SU-DHL-6 (cell line): ENCODE data around the gene NCOA6.

ENCODE experiments used
- H2AFZ ChIP-seq: fragments of 200-600 bp; sonication (generic); 2 replicates; pipeline ENCODE4 v1.6.1; 2014; ENCODE audit warnings: low read depth, mild to moderate bottlenecking, moderate library complexity, mixed read lengths, antibody characterized with exemption, low read length; ENCODE audit not compliant: severe bottlenecking
- H3F3A ChIP-seq: fragments of 200-600 bp; shearing (Covaris generic); 2 replicates; pipeline ENCODE4 v1.6.0; 2016; ENCODE audit warnings: antibody characterized with exemption, mild to moderate bottlenecking; ENCODE audit not compliant: insufficient read depth
- H3K27ac ChIP-seq: fragments of 200-600 bp; sonication (generic); 2 replicates; pipeline ENCODE4 v1.5.1; 2016; ENCODE audit warnings: low read depth, mild to moderate bottlenecking, low read length, moderate library complexity, mixed read lengths
- H3K27me3 ChIP-seq: fragments of 200-600 bp; sonication (generic), shearing (Covaris generic); 2 replicates; pipeline ENCODE4 v1.6.0; 2014; ENCODE audit warnings: mild to moderate bottlenecking, low read length
- H3K36me3 ChIP-seq: fragments of 200-600 bp; sonication (generic); 2 replicates; pipeline ENCODE4 v1.6.1; 2014; ENCODE audit warnings: mild to moderate bottlenecking, low read length, mixed read lengths
- H3K4me2 ChIP-seq: fragments of 300-600, 200-600 bp; shearing (Covaris generic), sonication (generic); 2 replicates; pipeline ENCODE4 v1.6.0; 2014; ENCODE audit warnings: low read length, low read depth, mild to moderate bottlenecking; ENCODE audit not compliant: poor library complexity, severe bottlenecking
- H3K4me3 ChIP-seq: fragments of 200-600 bp; sonication (generic); 2 replicates; pipeline ENCODE4 v1.5.1; 2014; ENCODE audit warnings: antibody characterized with exemption, low read length, mild to moderate bottlenecking, mixed read lengths; ENCODE audit not compliant: insufficient read depth, poor library complexity, severe bottlenecking
- H3K79me2 ChIP-seq: fragments of 200-600 bp; sonication (generic); 2 replicates; pipeline ENCODE4 v1.6.1; 2014; ENCODE audit warnings: mild to moderate bottlenecking, low read length, moderate library complexity; ENCODE audit not compliant: insufficient read depth
- H3K9ac ChIP-seq: fragments of 200-600 bp; sonication (generic); 2 replicates; pipeline ENCODE4 v1.7.0; 2014; ENCODE audit warnings: mild to moderate bottlenecking, low read length
- H3K9me2 ChIP-seq: fragments of 200-600 bp; sonication (generic); replicated peaks from 2 replicates; pipeline ENCODE4 v1.6.1; 2014; ENCODE audit warnings: low read length; ENCODE audit not compliant: insufficient read depth
- H3K9me3 ChIP-seq: fragments of 200-600 bp; sonication (generic); 2 replicates; pipeline ENCODE4 v1.6.1; 2014; ENCODE audit warnings: low read length, mixed read lengths; ENCODE audit not compliant: insufficient read depth
- H4K20me1 ChIP-seq: fragments of 200-600 bp; sonication (generic); 2 replicates; pipeline ENCODE4 v1.6.1; 2014; ENCODE audit warnings: low read depth, mild to moderate bottlenecking, antibody characterized with exemption, low read length, moderate library complexity, mixed read lengths
- CTCF ChIP-seq: fragments of 200-600 bp; sonication (generic); IDR thresholded peaks from one replicate; pipeline ENCODE4 v1.5.1; 2017; ENCODE audit warnings: antibody characterized with exemption, mild to moderate bottlenecking, low read length, moderate library complexity; ENCODE audit not compliant: insufficient read depth, poor library complexity, severe bottlenecking
- EZH2phosphoT487 ChIP-seq: fragments of 200-600 bp; sonication (generic), shearing (Covaris generic); conservative IDR thresholded peaks from 2 replicates; pipeline ENCODE4 v1.6.1; 2018; ENCODE audit warnings: mild to moderate bottlenecking, antibody characterized with exemption, low read length, moderate library complexity, mixed read lengths

The NCOA6 gene

GRCh38 chr20:34861386-34862084 is 36.1 kb upstream of the NCOA6 start:
- H3K9ac ChIP-seq = no peak overlapping the region
- H4K20me1 ChIP-seq = no peaks in the 10 kb centered on the region
- no peak overlapping the region for H3K4me2 ChIP-seq
- no peaks in the 10 kb centered on the region for H3K36me3 ChIP-seq
- no peaks in the 10 kb centered on the region for H3K27me3 ChIP-seq
- no peak for TF ChIP-seq EZH2phosphoT487
- no peak for TF ChIP-seq CTCF
- H3K4me3 ChIP-seq = no peak overlapping the region
- no peak overlapping the region for H2AFZ ChIP-seq
- H3K9me2 ChIP-seq = no peaks in the 10 kb centered on the region
- H3K79me2 ChIP-seq = no peaks in the 10 kb centered on the region
- no peak overlapping the region for H3K27ac ChIP-seq
- no peaks in the 10 kb centered on the region for H3F3A ChIP-seq
- H3K9me3 ChIP-seq = no peaks in the 10 kb centered on the region

- Histone ChIP-seq H3K4me2 (no peak overlapping the region), H3K27me3 (no peaks in the 10 kb centered on the region), H3K79me2 (no peaks in the 10 kb centered on the region), H4K20me1 (no peaks in the 10 kb centered on the region), H3K36me3 (no peaks in the 10 kb centered on the region), H3K9ac (no peak overlapping the region), H3F3A (no peaks in the 10 kb centered on the region), H3K4me3 (no peak overlapping the region), H3K27ac (no peak overlapping the region), H3K9me2 (no peaks in the 10 kb centered on the region), H3K9me3 (no peaks in the 10 kb centered on the region), H2AFZ (no peak overlapping the region)
- TF ChIP-seq CTCF (no peak), EZH2phosphoT487 (no peak)
Observed at GRCh38 chr20:34859826-34860545, 34.5 kb upstream of the NCOA6 start.

DNA sequence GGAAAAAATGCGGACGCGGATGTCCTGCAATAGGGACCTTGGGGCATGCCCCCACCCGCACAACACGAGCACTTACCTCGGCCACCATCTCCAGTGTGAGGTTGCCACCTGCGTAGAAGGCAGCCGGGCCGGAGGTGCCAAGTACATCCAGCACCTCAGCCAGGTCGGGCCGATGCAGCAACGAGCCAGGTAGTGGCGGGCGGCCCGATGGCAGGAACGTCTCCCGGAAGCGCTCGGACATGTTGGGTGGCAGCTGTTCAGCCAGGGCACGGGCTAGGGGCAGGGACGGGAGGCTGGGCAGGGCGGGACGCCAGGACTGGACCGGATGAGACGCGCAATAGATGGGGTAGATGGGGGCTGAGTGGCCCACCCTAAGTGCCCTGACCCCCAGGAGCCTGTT is 33.9 kb upstream of the NCOA6 start:
- Histone ChIP-seq H3K9ac (no peak overlapping the region), H3F3A (no peaks in the 10 kb centered on the region), H2AFZ (no peak overlapping the region), H3K4me3 (no peak overlapping the region), H3K79me2 (no peaks in the 10 kb centered on the region), H3K9me2 (no peaks in the 10 kb centered on the region), H3K4me2 (no peak overlapping the region), H4K20me1 (no peaks in the 10 kb centered on the region), H3K27ac (no peak overlapping the region), H3K27me3 (no peaks in the 10 kb centered on the region), H3K9me3 (no peaks in the 10 kb centered on the region), H3K36me3 (no peaks in the 10 kb centered on the region)
- TF ChIP-seq EZH2phosphoT487 = no peak
- TF ChIP-seq CTCF = no peak
